ENCODE measurements around the gene ATG16L2. TPM values are rescaled to one million over a fixed set of nuclear protein-coding genes. Genes with fewer than 3 reads are reported as not detected.
"Not testable (repeated sequence)": the region's sequence is repeated elsewhere in the genome, so short reads cannot be mapped to it uniquely, and the experiment has no call there.

Gene ATG16L2
- total RNA-seq, 1 experiment from 2014 or later, result 16.2 TPM

DNA sequence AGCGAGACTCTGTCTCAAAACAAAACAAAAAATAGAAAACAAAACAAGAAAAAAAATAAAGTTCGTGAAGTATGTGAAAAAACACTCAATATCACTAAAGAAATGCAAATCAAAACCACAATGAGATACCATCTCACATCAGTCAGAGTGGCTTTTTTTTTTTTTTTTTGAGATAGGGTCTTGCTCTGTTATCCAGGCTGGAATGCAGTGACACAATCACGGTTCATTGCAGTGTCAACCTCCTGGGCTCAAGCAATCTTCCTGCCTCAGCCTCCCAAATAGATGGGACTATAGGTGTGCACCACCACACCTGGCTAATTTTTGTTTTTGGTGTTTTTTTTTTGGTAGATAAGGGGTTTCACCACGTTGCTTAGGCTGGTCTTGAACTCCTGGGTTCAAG, 37.5 kb downstream of the ATG16L2 start:
- BruUV-seq (replicated peaks), result no TSS peak
- H2AFZ ChIP-seq (ENCODE audit: low read length), result no peak overlapping the region
- no peaks in the 10 kb centered on the region for H3K27me3 ChIP-seq (ENCODE audit: low read length)
- H3K4me1 ChIP-seq (ENCODE audit: insufficient read depth, low read length), result no peaks in the 10 kb centered on the region
- H3K4me2 ChIP-seq (ENCODE audit: low read length), result no peak overlapping the region
- intact Hi-C loops (cut with micrococcal nuclease), result no loop called here
- ATAC-seq (no peak), DNase-seq (no peak)
- CTCF ChIA-PET, result no interaction called here
- H3K9ac ChIP-seq (ENCODE audit: low read length), result no peak overlapping the region
- TF ChIP-seq, protein P1, sequence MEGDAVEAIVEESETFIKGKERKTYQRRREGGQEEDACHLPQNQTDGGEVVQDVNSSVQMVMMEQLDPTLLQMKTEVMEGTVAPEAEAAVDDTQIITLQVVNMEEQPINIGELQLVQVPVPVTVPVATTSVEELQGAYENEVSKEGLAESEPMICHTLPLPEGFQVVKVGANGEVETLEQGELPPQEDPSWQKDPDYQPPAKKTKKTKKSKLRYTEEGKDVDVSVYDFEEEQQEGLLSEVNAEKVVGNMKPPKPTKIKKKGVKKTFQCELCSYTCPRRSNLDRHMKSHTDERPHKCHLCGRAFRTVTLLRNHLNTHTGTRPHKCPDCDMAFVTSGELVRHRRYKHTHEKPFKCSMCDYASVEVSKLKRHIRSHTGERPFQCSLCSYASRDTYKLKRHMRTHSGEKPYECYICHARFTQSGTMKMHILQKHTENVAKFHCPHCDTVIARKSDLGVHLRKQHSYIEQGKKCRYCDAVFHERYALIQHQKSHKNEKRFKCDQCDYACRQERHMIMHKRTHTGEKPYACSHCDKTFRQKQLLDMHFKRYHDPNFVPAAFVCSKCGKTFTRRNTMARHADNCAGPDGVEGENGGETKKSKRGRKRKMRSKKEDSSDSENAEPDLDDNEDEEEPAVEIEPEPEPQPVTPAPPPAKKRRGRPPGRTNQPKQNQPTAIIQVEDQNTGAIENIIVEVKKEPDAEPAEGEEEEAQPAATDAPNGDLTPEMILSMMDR (conservative IDR thresholded peaks at IDR 0.05; ENCODE audit: low read depth, low read length), result no peak
- TF ChIP-seq EZH2 (IDR thresholded peaks at IDR 0.05; ENCODE audit: low read length, unreplicated experiment) (no peak), EZH2phosphoT487 (IDR thresholded peaks at IDR 0.05; ENCODE audit: borderline replicate concordance, low read length) (no peak)
- no peaks in the 10 kb centered on the region for H3K36me3 ChIP-seq (ENCODE audit: low read depth, low read length)
- POLR2A ChIA-PET (ENCODE audit: unreplicated experiment), result no interaction called here
- H3F3A ChIP-seq (ENCODE audit: low read length, unreplicated experiment), result no peaks in the 10 kb centered on the region
- no peaks in the 10 kb centered on the region for H4K20me1 ChIP-seq (ENCODE audit: low read length)
- no peaks in the 10 kb centered on the region for H3K9me3 ChIP-seq (ENCODE audit: low read length)
- H3K79me2 ChIP-seq (ENCODE audit: low read length), result no peaks in the 10 kb centered on the region
- no peaks in the 10 kb centered on the region for H3K9me2 ChIP-seq (replicated peaks; ENCODE audit: low read length)
- H3K4me3 ChIP-seq (ENCODE audit: low read length), result no peak overlapping the region
- no peak overlapping the region for H3K27ac ChIP-seq (ENCODE audit: low read length)

DNA sequence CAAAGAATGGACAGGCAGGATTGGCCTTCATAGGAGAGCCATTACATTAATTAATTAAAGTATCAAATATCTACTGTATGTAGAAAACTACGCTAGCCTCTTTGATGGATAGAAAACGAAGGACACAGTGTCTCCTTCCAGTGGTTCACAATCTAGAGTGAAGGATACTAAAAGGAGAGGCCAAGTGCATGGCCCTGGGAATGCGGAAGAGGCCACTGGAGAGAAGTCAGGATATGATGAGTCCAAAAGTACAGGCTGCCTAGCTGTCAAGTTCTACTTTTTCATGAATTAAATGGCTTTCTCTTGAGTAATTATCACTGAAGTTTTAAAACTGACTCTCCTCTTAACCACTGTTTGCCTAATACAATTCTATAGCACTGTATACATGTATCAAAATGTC, 41.9 kb downstream of the ATG16L2 start:
- Histone ChIP-seq H3K9me3 (ENCODE audit: low read length) (no peaks in the 10 kb centered on the region), H2AFZ (ENCODE audit: low read length) (no peak overlapping the region), H3K4me3 (ENCODE audit: low read length) (no peak overlapping the region), H3K4me2 (ENCODE audit: low read length) (no peak overlapping the region), H3K9me2 (replicated peaks; ENCODE audit: low read length) (no peaks in the 10 kb centered on the region), H3K36me3 (ENCODE audit: low read depth, low read length) (no peaks in the 10 kb centered on the region), H3K27ac (ENCODE audit: low read length) (no peak overlapping the region), H3K9ac (ENCODE audit: low read length) (no peak overlapping the region), H4K20me1 (ENCODE audit: low read length) (no peaks in the 10 kb centered on the region), H3K27me3 (ENCODE audit: low read length) (no peaks in the 10 kb centered on the region), H3F3A (ENCODE audit: low read length, unreplicated experiment) (no peaks in the 10 kb centered on the region), H3K4me1 (ENCODE audit: insufficient read depth, low read length) (no peaks in the 10 kb centered on the region), H3K79me2 (ENCODE audit: low read length) (no peaks in the 10 kb centered on the region)
- ChIA-PET CTCF (no interaction called here), POLR2A (ENCODE audit: unreplicated experiment) (no interaction called here)
- intact Hi-C loops (cut with micrococcal nuclease), result no loop called here
- BruUV-seq (replicated peaks), result no TSS peak
- DNase-seq, result no peak
- TF ChIP-seq EZH2phosphoT487 (IDR thresholded peaks at IDR 0.05; ENCODE audit: borderline replicate concordance, low read length) (no peak), EZH2 (IDR thresholded peaks at IDR 0.05; ENCODE audit: low read length, unreplicated experiment) (no peak)
- TF ChIP-seq, protein P1 (conservative IDR thresholded peaks at IDR 0.05; ENCODE audit: low read depth, low read length), result no peak
- no peak for ATAC-seq

DNA sequence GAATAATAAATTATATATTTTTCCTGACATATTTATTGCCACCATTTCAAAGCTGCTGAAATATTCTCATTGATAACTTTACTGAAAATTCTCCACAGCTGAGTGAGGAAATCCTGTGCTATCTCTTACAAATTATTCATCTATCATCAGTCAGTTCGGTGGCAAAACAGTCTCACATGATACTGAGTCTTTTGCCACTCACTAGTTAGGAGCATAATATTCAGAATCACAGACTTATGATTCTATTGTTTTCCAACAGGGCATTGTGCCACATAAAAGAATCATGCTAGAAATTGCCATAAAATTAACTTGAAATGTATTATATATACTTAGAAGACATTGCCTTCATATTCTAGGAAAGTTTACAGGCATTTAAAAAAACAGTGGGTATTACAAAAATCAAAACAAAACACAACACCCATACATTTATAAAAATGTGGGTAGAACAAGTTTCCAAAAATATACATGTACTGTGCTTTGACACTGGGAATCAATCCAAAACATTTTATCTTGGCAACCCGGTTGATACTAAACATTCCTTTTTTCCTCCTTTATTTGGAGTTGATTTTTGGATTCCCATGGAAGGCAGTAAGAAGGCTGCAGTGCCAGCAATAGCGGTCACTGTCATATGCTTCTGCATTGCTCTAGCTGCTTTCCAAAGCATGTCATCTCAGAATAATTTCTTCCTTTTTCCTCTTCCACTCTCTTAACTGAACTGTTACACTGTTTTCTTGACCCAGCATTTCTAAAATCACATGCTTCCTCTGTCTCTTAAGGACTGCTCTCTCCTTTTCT, 42.5 kb downstream of the ATG16L2 start:
- ATAC-seq, result no peak
- no peak overlapping the region for H3K4me3 ChIP-seq (ENCODE audit: low read length)
- H3K36me3 ChIP-seq (ENCODE audit: low read depth, low read length), result no peaks in the 10 kb centered on the region
- no peaks in the 10 kb centered on the region for H3K79me2 ChIP-seq (ENCODE audit: low read length)
- TF ChIP-seq EZH2phosphoT487 (IDR thresholded peaks at IDR 0.05; ENCODE audit: borderline replicate concordance, low read length) (no peak), EZH2 (IDR thresholded peaks at IDR 0.05; ENCODE audit: low read length, unreplicated experiment) (no peak)
- TF ChIP-seq, protein P1 (conservative IDR thresholded peaks at IDR 0.05; ENCODE audit: low read depth, low read length), result no peak
- no peak overlapping the region for H3K27ac ChIP-seq (ENCODE audit: low read length)
- H3K4me2 ChIP-seq (ENCODE audit: low read length), result no peak overlapping the region
- no peak overlapping the region for H2AFZ ChIP-seq (ENCODE audit: low read length)
- no peaks in the 10 kb centered on the region for H3K9me3 ChIP-seq (ENCODE audit: low read length)
- no peaks in the 10 kb centered on the region for H3K27me3 ChIP-seq (ENCODE audit: low read length)
- ChIA-PET POLR2A (ENCODE audit: unreplicated experiment) (no interaction called here), CTCF (no interaction called here)
- intact Hi-C loops (cut with micrococcal nuclease), result no loop called here
- H3K9me2 ChIP-seq (replicated peaks; ENCODE audit: low read length), result no peaks in the 10 kb centered on the region
- H3F3A ChIP-seq (ENCODE audit: low read length, unreplicated experiment), result no peaks in the 10 kb centered on the region
- no peak overlapping the region for H3K9ac ChIP-seq (ENCODE audit: low read length)
- no TSS peak for BruUV-seq (replicated peaks)
- no peak for DNase-seq
- H3K4me1 ChIP-seq (ENCODE audit: insufficient read depth, low read length), result no peaks in the 10 kb centered on the region
- H4K20me1 ChIP-seq (ENCODE audit: low read length), result no peaks in the 10 kb centered on the region

DNA sequence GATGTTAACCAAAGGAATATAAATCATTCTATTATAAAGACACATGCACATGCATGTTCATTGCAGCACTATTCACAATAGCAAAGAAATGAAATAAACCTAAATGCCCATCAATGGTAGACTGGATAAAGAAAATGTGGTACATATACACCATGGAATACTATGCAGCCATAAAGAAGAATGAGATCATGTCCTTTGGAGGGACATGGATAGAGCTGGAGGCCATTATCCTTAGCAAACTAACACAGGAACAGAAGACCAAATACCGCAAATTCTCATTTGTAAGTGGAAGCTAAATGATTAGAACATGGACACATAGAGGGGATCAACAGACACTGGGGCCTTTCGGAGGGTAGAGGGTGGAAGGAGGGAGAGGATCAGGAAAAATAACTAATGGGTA, 44.1 kb downstream of the ATG16L2 start:
- BruUV-seq (replicated peaks); H3K4me1 ChIP-seq (ENCODE audit: insufficient read depth, low read length); H3K9ac ChIP-seq (ENCODE audit: low read length); H3K4me3 ChIP-seq (ENCODE audit: low read length); H3K79me2 ChIP-seq (ENCODE audit: low read length); intact Hi-C loops (cut with micrococcal nuclease); POLR2A ChIA-PET (ENCODE audit: unreplicated experiment); H4K20me1 ChIP-seq (ENCODE audit: low read length); ATAC-seq; H3K36me3 ChIP-seq (ENCODE audit: low read depth, low read length); H3K9me2 ChIP-seq (replicated peaks; ENCODE audit: low read length); CTCF ChIA-PET; H3K4me2 ChIP-seq (ENCODE audit: low read length); H3K27ac ChIP-seq (ENCODE audit: low read length); H3K9me3 ChIP-seq (ENCODE audit: low read length); H3F3A ChIP-seq (ENCODE audit: low read length, unreplicated experiment); H3K27me3 ChIP-seq (ENCODE audit: low read length); DNase-seq; H2AFZ ChIP-seq (ENCODE audit: low read length): not testable (repeated sequence)
